Astrocyte of the spinal cord (primary cell): ENCODE measurements around the gene FBN1.

ENCODE experiments used
- DNase-seq: peaks from one replicate; pipeline ENCODE4 v3.0.0; 2011; ENCODE audit warnings: low read depth, low spot score
- H3K4me3 ChIP-seq: 2 replicates; pipeline ENCODE4 v1.5.1; 2011; ENCODE audit warnings: low read depth, mild to moderate bottlenecking, low read length, moderate library complexity
- CTCF ChIP-seq: IDR thresholded peaks from 2 replicates; pipeline ENCODE4 v1.5.1; 2012; ENCODE audit warnings: low read depth, mild to moderate bottlenecking, low read length, inconsistent platforms
- in situ Hi-C: cut with HindIII; loops from 2 replicates; pipeline ENCODE4 v1.10.0; 2017; ENCODE audit warnings: low sequenced_read_pairs

FBN1 gene

GRCh38 chr15:48604567-48604966 lies 40.9 kb downstream of the FBN1 start:
- no peak for TF ChIP-seq CTCF
- no peak for DNase-seq
- no peak overlapping the region for H3K4me3 ChIP-seq
- in situ Hi-C loops = no loop called here

- no peak for TF ChIP-seq CTCF
- H3K4me3 ChIP-seq = no peak overlapping the region
- no peak for DNase-seq
- in situ Hi-C loops = no loop called here
Observed at GRCh38 chr15:48603922-48604321, 41.6 kb downstream of the FBN1 start.

- H3K4me3 ChIP-seq = no peak overlapping the region
- DNase-seq = peak; percentile 39
- in situ Hi-C loops = no loop called here
- TF ChIP-seq CTCF = no peak
Observed at GRCh38 chr15:48603123-48603500, 42.4 kb downstream of the FBN1 start.

GRCh38 chr15:48602358-48603122 lies 43.0 kb downstream of the FBN1 start:
- H3K4me3 ChIP-seq = no peak overlapping the region
- no peak for TF ChIP-seq CTCF
- in situ Hi-C loops = no loop called here
- peak; percentile 71 for DNase-seq

- H3K4me3 ChIP-seq = no peak overlapping the region
- DNase-seq = no peak
- TF ChIP-seq CTCF = no peak
- in situ Hi-C loops = no loop called here
Observed at GRCh38 chr15:48601095-48601494, 44.4 kb downstream of the FBN1 start.

- DNase-seq = no peak
- TF ChIP-seq CTCF = no peak
- in situ Hi-C loops = no loop called here
Observed at GRCh38 chr15:48596841-48597240, 48.7 kb downstream of the FBN1 start.

GRCh38 chr15:48596415-48596814 lies 49.1 kb downstream of the FBN1 start:
- no peak overlapping the region for H3K4me3 ChIP-seq
- no peak for TF ChIP-seq CTCF
- in situ Hi-C loops = no loop called here
- DNase-seq = no peak

More at GRCh38 chr15:48596841-48597240, 48.7 kb downstream of the FBN1 start:
- no peak overlapping the region for H3K4me3 ChIP-seq
